ENCODE data around the gene PEX14.

The PEX14 gene

GRCh38 chr1:10594595-10595223 lies 120.0 kb downstream of the PEX14 start:
- no peak for DNase-seq (ENCODE audit: low spot score)

- no peak for DNase-seq (ENCODE audit: low spot score)
Measured at GRCh38 chr1:10596780-10597179, 122.0 kb downstream of the PEX14 start.

GRCh38 chr1:10597492-10598388 lies 123.0 kb downstream of the PEX14 start:
- DNase-seq (ENCODE audit: low spot score) = no peak

- DNase-seq (ENCODE audit: low spot score) = no peak
Measured at GRCh38 chr1:10598389-10598702, 123.6 kb downstream of the PEX14 start.

GRCh38 chr1:10599194-10599861 lies 124.6 kb downstream of the PEX14 start:
- DNase-seq (ENCODE audit: low spot score) = no peak

- no peak for DNase-seq (ENCODE audit: low spot score)
Measured at GRCh38 chr1:10601342-10602070, 126.8 kb downstream of the PEX14 start.

- no peak for DNase-seq (ENCODE audit: low spot score)
Measured at GRCh38 chr1:10602936-10603335, 128.2 kb downstream of the PEX14 start.

- DNase-seq (ENCODE audit: low spot score) = no peak
Measured at GRCh38 chr1:10604966-10605365, 130.2 kb downstream of the PEX14 start.

GRCh38 chr1:10606064-10606463 lies 131.3 kb downstream of the PEX14 start:
- no peak for DNase-seq (ENCODE audit: low spot score)

GRCh38 chr1:10607228-10607627 lies 132.5 kb downstream of the PEX14 start:
- no peak for DNase-seq (ENCODE audit: low spot score)

- no peak for DNase-seq (ENCODE audit: low spot score)
Measured at GRCh38 chr1:10608690-10609089, 133.9 kb downstream of the PEX14 start.

- DNase-seq (ENCODE audit: low spot score) = no peak
Measured at GRCh38 chr1:10610901-10611600, 136.3 kb downstream of the PEX14 start.

GRCh38 chr1:10612436-10613160 lies 137.8 kb downstream of the PEX14 start:
- no peak for DNase-seq (ENCODE audit: low spot score)

GRCh38 chr1:10613340-10613739 lies 138.6 kb downstream of the PEX14 start:
- no peak for DNase-seq (ENCODE audit: low spot score)

GRCh38 chr1:10613861-10614260 lies 139.1 kb downstream of the PEX14 start:
- no peak for DNase-seq (ENCODE audit: low spot score)

- DNase-seq (ENCODE audit: low spot score) = no peak
Measured at GRCh38 chr1:10614377-10615225, 139.9 kb downstream of the PEX14 start.

- DNase-seq (ENCODE audit: low spot score) = no peak
Measured at GRCh38 chr1:10615332-10615731, 140.6 kb downstream of the PEX14 start.

- DNase-seq (ENCODE audit: low spot score) = no peak
Measured at GRCh38 chr1:10615932-10616671, 141.4 kb downstream of the PEX14 start.

- no peak for DNase-seq (ENCODE audit: low spot score)
Measured at GRCh38 chr1:10616696-10617095, 141.9 kb downstream of the PEX14 start.

Data from left forelimb (tissue), 1 donor.